GM20431 (cell line): Measurements from ENCODE around the gene SEMA7A.

ENCODE experiments used
- in situ Hi-C: fragments of 300-500 bp; cut with MseI, MboI; formaldehyde crosslinking; loops from one replicate; pipeline ENCODE4 v1.15.0; 2020; ENCODE audit warnings: low sequenced_read_pairs; ENCODE audit not compliant: unreplicated experiment

The SEMA7A gene

GRCh38 chr15:74402873-74403587 is 30.7 kb downstream of the SEMA7A start:
- in situ Hi-C loops = no loop called here

DNA sequence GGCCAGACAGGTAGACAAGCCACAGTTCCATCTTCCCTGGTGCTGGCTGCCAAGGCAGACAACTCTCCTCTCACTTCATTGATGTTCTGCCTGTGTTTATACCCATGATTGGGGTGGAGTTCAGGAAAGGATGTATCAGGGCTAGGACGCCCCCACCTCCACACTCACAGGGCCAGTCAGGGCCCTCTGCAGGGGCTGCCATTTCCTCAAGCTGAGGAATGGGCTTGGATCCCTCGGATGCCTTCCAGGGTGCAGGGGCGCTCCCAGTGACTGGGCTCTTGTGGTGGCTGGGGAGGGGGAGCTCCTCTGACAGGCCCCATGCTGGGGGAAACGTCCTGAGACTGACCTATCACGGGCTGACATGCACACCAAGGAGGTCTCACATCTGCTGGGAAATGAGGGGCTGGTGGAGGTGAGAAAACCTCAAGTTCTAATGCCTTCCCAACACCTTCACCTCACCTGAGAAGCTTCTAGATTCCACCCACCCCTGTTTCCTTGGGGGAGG is 31.4 kb downstream of the SEMA7A start:
- in situ Hi-C loops = no loop called here

DNA sequence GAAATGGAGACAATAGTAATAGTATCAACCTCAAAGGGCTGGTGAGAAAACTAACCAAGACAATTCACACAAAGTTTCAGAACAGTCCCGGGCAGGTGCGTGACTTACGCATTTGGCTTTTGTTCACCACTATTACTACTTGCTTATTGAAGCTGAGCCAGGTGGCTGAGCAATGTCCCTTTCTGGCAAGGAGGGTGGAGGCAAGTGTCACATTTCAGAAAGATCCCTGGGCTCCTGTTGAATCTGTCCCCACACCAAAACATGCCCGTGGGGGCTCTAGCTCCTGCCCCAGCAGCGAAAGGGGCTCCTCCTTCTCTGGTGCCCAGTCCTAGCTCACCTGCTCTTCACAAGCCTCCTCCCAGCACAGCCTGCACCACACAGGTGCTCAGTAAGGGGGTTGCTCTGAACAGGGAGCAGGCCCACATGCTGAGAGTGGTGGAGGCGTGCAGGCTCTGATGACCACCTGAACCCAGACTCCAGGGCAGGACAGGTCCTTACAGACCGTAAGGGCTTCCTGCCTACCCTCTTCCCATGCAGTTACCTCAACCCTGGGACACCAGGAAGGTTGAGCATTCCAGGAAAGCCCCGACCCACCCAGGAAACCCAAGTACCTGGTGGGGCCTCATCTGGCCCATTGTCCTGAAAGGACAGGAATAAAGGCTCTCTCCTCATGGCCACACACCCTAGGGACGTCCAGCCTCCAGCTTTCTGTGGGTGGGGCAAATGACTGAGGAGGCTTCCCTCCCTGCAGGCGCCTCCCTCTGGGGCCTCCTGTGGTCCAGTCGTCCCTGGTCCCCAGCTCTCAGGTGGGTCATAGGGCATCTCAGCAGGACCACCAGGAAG is 32.6 kb downstream of the SEMA7A start:
- in situ Hi-C loops = no loop called here

GRCh38 chr15:74400313-74400860 is 33.4 kb downstream of the SEMA7A start:
- in situ Hi-C loops = no loop called here

- in situ Hi-C loops = no loop called here
Observed at GRCh38 chr15:74399511-74400312, 34.0 kb downstream of the SEMA7A start.

- in situ Hi-C loops = no loop called here
Observed at GRCh38 chr15:74399100-74399499, 34.7 kb downstream of the SEMA7A start.

DNA sequence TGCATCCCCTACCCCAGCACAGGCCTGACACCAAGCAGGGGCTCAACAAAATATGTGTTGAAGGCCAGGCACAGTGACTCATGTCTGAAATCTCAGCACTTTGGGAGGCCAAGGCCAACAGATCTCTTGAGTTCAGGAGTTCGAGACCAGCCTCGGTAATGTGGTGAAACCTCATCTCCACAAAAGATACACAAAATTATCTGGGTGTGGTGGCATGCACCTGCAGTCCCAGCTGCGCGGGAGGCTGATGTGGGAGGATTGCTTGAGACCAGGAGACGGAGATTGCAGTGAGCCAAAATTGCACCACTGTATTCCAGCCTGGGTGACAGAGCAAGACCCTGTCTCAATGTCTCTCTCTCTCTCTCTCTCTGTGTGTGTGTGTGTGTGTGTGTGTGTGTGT is 35.6 kb downstream of the SEMA7A start:
- in situ Hi-C loops = no loop called here

DNA sequence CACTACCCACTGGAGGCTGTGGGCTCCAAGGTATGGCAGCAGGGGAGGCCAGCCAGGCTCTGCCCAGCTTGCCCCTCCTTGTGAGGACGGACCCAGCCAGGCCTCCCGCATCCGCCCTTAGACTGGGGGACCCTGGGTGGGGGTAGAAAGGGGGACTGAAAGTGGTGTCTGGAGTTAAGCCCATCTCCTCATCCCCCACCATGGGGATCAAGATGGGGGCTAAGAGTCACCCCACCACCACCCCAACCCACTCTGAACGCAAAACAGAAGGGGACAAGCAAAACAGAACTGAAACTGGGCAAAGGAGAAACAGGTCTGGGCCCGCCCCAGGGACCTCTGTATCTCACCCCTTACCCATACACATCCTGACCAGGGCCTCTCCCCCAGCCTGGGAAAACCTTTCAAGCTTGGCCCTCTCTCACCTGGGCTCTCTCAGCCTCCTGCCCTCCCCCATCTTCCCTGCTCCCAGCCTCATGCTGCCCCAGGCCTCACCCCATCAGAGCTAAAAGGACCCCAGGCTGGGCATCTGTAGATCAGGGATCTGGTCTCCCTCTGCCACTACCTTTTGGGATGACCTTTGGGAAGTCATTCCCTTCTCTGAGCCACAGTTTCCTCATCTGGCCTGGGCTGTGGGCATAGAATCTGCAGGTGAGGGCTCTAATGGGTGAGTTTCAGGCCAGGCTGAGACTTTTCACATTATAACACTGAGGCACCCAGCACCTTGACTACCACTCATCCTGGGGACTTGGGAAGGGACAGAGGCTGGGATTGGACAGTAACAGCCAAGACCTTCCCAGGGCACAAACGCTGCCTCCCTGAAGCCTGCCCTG is 36.3 kb downstream of the SEMA7A start:
- in situ Hi-C loops = no loop called here

- in situ Hi-C loops = no loop called here
Observed at GRCh38 chr15:74396445-74397238, 37.1 kb downstream of the SEMA7A start.

- in situ Hi-C loops = no loop called here
Observed at GRCh38 chr15:74396146-74396438, 37.7 kb downstream of the SEMA7A start.

- in situ Hi-C loops = no loop called here
Observed at GRCh38 chr15:74395319-74396145, 38.2 kb downstream of the SEMA7A start.

DNA sequence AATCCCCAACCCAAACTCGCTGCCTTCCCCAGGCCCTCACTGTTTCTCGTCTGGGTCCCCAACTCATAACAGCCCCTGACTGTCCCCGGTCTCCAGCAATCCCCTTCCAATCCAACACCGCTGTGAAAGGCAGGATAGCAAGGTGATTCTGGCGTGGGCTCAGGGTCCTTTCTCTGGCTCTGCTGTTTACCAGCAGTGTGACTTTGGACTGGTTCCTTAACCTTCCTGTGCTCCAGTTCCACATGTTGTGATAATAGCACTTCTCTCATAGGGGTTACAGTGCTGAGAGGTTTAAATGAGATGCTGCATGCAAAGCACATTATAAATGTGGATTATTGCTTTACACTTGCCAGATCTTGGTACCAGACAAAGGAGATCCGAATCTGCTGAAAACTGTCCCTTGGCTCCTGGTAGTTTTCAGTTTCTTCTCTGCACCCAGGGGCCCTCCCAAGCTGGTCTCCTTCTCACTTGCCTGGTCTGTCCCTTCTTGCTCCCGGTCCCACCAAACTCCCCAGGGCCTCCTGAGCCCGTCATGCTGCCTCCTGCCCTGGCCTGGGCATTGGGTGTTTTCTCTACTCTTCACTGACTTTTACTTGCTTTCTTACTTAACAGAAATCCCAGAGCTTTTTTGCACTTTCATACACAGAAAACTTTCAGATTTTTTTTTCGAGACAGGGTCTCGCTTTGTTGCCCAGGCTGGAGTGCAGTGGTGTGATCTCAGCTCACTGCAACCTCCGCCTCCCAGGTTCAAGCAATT is 39.5 kb downstream of the SEMA7A start:
- in situ Hi-C loops = no loop called here

GRCh38 chr15:74393423-74393822 is 40.3 kb downstream of the SEMA7A start:
- in situ Hi-C loops = no loop called here

- in situ Hi-C loops = no loop called here
Observed at GRCh38 chr15:74392902-74393301, 40.9 kb downstream of the SEMA7A start.

GRCh38 chr15:74392451-74392830 is 41.3 kb downstream of the SEMA7A start:
- in situ Hi-C loops = no loop called here

DNA sequence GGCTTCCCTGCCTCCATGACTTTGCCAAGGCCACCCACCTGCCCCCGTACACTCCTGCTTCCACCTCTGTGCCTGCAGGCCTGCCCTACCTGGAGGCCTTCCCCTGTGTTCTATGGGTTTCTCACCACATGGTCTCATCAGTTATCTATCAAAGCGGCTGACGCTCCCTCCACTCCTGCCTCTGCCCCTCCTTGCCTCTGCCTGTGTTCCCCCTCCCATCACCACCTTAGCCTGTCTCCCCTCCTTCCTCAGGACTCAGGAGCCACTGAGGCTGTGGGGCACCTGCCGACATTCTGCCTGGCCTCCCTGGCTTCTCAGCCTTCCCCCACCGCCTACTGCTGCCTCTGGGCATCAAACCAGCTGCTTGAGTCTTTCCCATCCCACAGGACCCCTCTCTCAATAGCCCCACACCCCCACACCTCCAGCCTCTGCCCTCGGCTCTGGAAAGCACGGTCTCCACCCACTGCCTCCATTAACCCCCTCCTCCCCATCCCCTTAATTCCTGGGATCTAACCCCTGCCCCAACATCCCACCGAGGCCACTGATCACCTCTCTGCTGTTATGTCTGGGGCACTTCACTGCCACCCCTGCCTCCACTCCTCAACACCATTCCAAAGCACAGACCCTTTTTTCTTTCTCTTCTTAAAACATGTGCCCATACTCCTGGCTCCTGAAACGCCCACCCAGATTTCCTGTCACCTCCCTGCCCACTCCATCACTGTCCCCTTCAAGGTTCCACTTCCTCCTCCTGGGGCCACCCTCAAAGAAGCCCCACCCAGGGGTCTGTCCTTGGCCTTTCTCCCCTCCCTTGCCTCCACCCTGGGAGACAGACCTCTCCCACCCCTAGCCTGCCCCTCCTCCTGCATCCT is 41.9 kb downstream of the SEMA7A start:
- in situ Hi-C loops = no loop called here
